Activated gamma-delta T cell (primary cell): ENCODE results near the gene FYB2.
"Not testable (repeated sequence)": the region's sequence is repeated elsewhere in the genome, so short reads cannot be mapped to it uniquely, and the experiment has no call there.

Source experiments
- DNase-seq: peaks from one replicate; lab custom pipeline; 2025; lab: John Stamatoyannopoulos, UW

FYB2 gene

GRCh38 chr1:56795870-56796269 is 23.3 kb downstream of the FYB2 start:
- DNase-seq, result no peak

GRCh38 chr1:56790036-56790435 is 29.2 kb downstream of the FYB2 start:
- DNase-seq, result no peak

- no peak for DNase-seq
These were observed 30.6 kb downstream of the FYB2 start for GRCh38 chr1:56788588-56788987.

- no peak for DNase-seq
These were observed 31.1 kb downstream of the FYB2 start for GRCh38 chr1:56788102-56788501.

GRCh38 chr1:56787330-56787729 is 31.9 kb downstream of the FYB2 start:
- DNase-seq, result no peak

- DNase-seq, result no peak
These were observed 36.4 kb downstream of the FYB2 start for GRCh38 chr1:56782773-56783172.

GRCh38 chr1:56780826-56781225 is 38.4 kb downstream of the FYB2 start:
- DNase-seq, result no peak

- no peak for DNase-seq
These were observed 39.0 kb downstream of the FYB2 start for GRCh38 chr1:56780128-56780750.

- DNase-seq, result no peak
These were observed 41.2 kb downstream of the FYB2 start for GRCh38 chr1:56777972-56778371.

- DNase-seq, result not testable (repeated sequence)
These were observed 44.5 kb downstream of the FYB2 start for GRCh38 chr1:56774732-56775131.

- DNase-seq, result no peak
These were observed 45.1 kb downstream of the FYB2 start for GRCh38 chr1:56774067-56774609.

GRCh38 chr1:56773341-56774066 is 45.7 kb downstream of the FYB2 start:
- no peak for DNase-seq

GRCh38 chr1:56771717-56772116 is 47.5 kb downstream of the FYB2 start:
- no peak for DNase-seq

- DNase-seq, result no peak
These were observed 60.4 kb downstream of the FYB2 start for GRCh38 chr1:56758794-56759193.

GRCh38 chr1:56758135-56758534 is 61.1 kb downstream of the FYB2 start:
- DNase-seq, result no peak

GRCh38 chr1:56755911-56756310 is 63.3 kb downstream of the FYB2 start:
- DNase-seq, result no peak

- DNase-seq, result no peak
These were observed 64.3 kb downstream of the FYB2 start for GRCh38 chr1:56754708-56755479.

GRCh38 chr1:56745231-56745630 is 74.0 kb downstream of the FYB2 start:
- no peak for DNase-seq

GRCh38 chr1:56728964-56729363 is 90.2 kb downstream of the FYB2 start:
- DNase-seq, result no peak

GRCh38 chr1:56726706-56727105 is 92.5 kb downstream of the FYB2 start:
- no peak for DNase-seq

- no peak for DNase-seq
These were observed 100.0 kb downstream of the FYB2 start for GRCh38 chr1:56719171-56719570.

- DNase-seq, result no peak
These were observed 104.0 kb downstream of the FYB2 start for GRCh38 chr1:56715156-56715555.

GRCh38 chr1:56713112-56713511 is 106.1 kb downstream of the FYB2 start:
- DNase-seq, result no peak
